HG02642 (cell line): Measurements from ENCODE around the gene MATN1.

Experiments used
- ATAC-seq: cut with Tn5 transposase; IDR thresholded peaks from one replicate; pipeline ENCODE4 v1.9.1; 2021; ENCODE audit warnings: mild to moderate bottlenecking; ENCODE audit not compliant: unreplicated experiment, poor library complexity

The MATN1 gene

GRCh38 chr1:30758785-30759380 lies 35.5 kb upstream of the MATN1 start:
- ATAC-seq: no peak

GRCh38 chr1:30758121-30758688 lies 34.8 kb upstream of the MATN1 start:
- no peak for ATAC-seq

GRCh38 chr1:30757352-30758120 lies 34.2 kb upstream of the MATN1 start, which contains the start of gene LAPTM5:
Gene LAPTM5 (minus strand): TSS chr1:30757774. CDS start chr1:30757745, 29 bp downstream.
- no peak for ATAC-seq

- no peak for ATAC-seq
These were observed 33.4 kb upstream of the MATN1 start for GRCh38 chr1:30756545-30757351.

GRCh38 chr1:30756206-30756544 lies 32.8 kb upstream of the MATN1 start:
- no peak for ATAC-seq

GRCh38 chr1:30755746-30756145 lies 32.4 kb upstream of the MATN1 start:
- no peak for ATAC-seq

- no peak for ATAC-seq
These were observed 31.9 kb upstream of the MATN1 start for GRCh38 chr1:30755334-30755733.

GRCh38 chr1:30754684-30755171 lies 31.3 kb upstream of the MATN1 start:
- peak; percentile 47 for ATAC-seq

- ATAC-seq: no peak
These were observed 30.3 kb upstream of the MATN1 start for GRCh38 chr1:30753660-30754123.

GRCh38 chr1:30753118-30753517 lies 29.7 kb upstream of the MATN1 start:
- no peak for ATAC-seq

GRCh38 chr1:30752651-30752908 lies 29.2 kb upstream of the MATN1 start:
- ATAC-seq: no peak

- no peak for ATAC-seq
These were observed 28.7 kb upstream of the MATN1 start for GRCh38 chr1:30751830-30752650.

- ATAC-seq: no peak
These were observed 27.4 kb upstream of the MATN1 start for GRCh38 chr1:30750731-30751291.

- ATAC-seq: no peak
These were observed 26.6 kb upstream of the MATN1 start for GRCh38 chr1:30749691-30750583.

- no peak for ATAC-seq
These were observed 25.5 kb upstream of the MATN1 start for GRCh38 chr1:30748699-30749401.

GRCh38 chr1:30748098-30748698 lies 24.8 kb upstream of the MATN1 start:
- no peak for ATAC-seq

GRCh38 chr1:30747033-30748008 lies 23.9 kb upstream of the MATN1 start:
- ATAC-seq: no peak
